ENCODE data around the gene SFTPB. TPM values are rescaled to one million over a fixed set of nuclear protein-coding genes. Genes with fewer than 3 reads are reported as not detected.

Gene SFTPB
- total and polyA plus RNA-seq, 5 donors from 2014 or later, result not detected

- H3K4me1 ChIP-seq (ENCODE audit: control insufficient read depth, insufficient read depth, low read length, poor library complexity, severe bottlenecking), result no peaks in the 10 kb centered on the region
- peaks cover 0 to 2% (median 0%) of the 10 kb centered on the region in 7 donors for H3K9me3 Mint-ChIP-seq
Measured at GRCh38 chr2:85656468-85656867, 11.5 kb downstream of the SFTPB start.

GRCh38 chr2:85655961-85656417 is 12.0 kb downstream of the SFTPB start:
- H3K27ac ChIP-seq (ENCODE audit: insufficient read depth, low read length, poor library complexity, severe bottlenecking), result no peak overlapping the region
- no peaks in the 10 kb centered on the region for H3K9me3 ChIP-seq (ENCODE audit: control insufficient read depth in 2 of 2, low read length in 2 of 2)
- Mint-ChIP-seq H3K36me3 (peaks cover 28% of the 10 kb centered on the region), H3K9me3 (peaks cover 0 to 2% (median 0%) of the 10 kb centered on the region in 7 donors), H3K4me3 (no peak overlapping the region), H3K4me1 (peaks cover 0 to 2% (median 0%) of the 10 kb centered on the region in 4 donors), H3K27me3 (no peaks in the 10 kb centered on the region), H3K27ac (peak overlapping the region; percentile 43 to 68 (median 56))
- H3K27me3 ChIP-seq (ENCODE audit: control insufficient read depth, insufficient read depth, low read length), result no peaks in the 10 kb centered on the region
- ATAC-seq (ENCODE audit: low read depth in 2 of 2) (no peak), DNase-seq (no peak)
- no peaks in the 10 kb centered on the region for H3K4me1 ChIP-seq (ENCODE audit: control insufficient read depth, insufficient read depth, low read length, poor library complexity, severe bottlenecking)
- peaks cover 32% of the 10 kb centered on the region for H3K36me3 ChIP-seq (ENCODE audit: control insufficient read depth, insufficient read depth, low read length)
- no peak overlapping the region for H3K4me3 ChIP-seq (ENCODE audit: low read depth, low read length)

More at GRCh38 chr2:85656468-85656867, 11.5 kb downstream of the SFTPB start:
- no peak overlapping the region for H3K4me3 ChIP-seq (ENCODE audit: low read depth, low read length)
- no peak for ATAC-seq (ENCODE audit: low read depth in 2 of 2)
- H3K4me3 Mint-ChIP-seq, result no peak overlapping the region
- no peaks in the 10 kb centered on the region for H3K9me3 ChIP-seq (ENCODE audit: control insufficient read depth in 2 of 2, low read length in 2 of 2)
- peaks cover 27% of the 10 kb centered on the region for H3K36me3 ChIP-seq (ENCODE audit: control insufficient read depth, insufficient read depth, low read length)
- no peak for DNase-seq
- H3K27ac Mint-ChIP-seq, result no peak overlapping the region
- H3K27me3 ChIP-seq (ENCODE audit: control insufficient read depth, insufficient read depth, low read length), result no peaks in the 10 kb centered on the region
- no peaks in the 10 kb centered on the region for H3K27me3 Mint-ChIP-seq
- H3K36me3 Mint-ChIP-seq, result peaks cover 28% of the 10 kb centered on the region
- no peak overlapping the region for H3K27ac ChIP-seq (ENCODE audit: insufficient read depth, low read length, poor library complexity, severe bottlenecking)
- H3K4me1 Mint-ChIP-seq, result peaks cover 0 to 2% (median 0%) of the 10 kb centered on the region in 4 donors

- Histone ChIP-seq H3K36me3 (ENCODE audit: control insufficient read depth, insufficient read depth, low read length) (peaks cover 47% of the 10 kb centered on the region), H3K27ac (ENCODE audit: insufficient read depth, low read length, poor library complexity, severe bottlenecking) (no peak overlapping the region), H3K27me3 (ENCODE audit: control insufficient read depth, insufficient read depth, low read length) (no peaks in the 10 kb centered on the region), H3K4me1 (ENCODE audit: control insufficient read depth, insufficient read depth, low read length, poor library complexity, severe bottlenecking) (no peaks in the 10 kb centered on the region), H3K9me3 (ENCODE audit: control insufficient read depth in 2 of 2, low read length in 2 of 2) (no peaks in the 10 kb centered on the region), H3K4me3 (ENCODE audit: low read depth, low read length) (no peak overlapping the region)
- DNase-seq (no peak), ATAC-seq (ENCODE audit: low read depth in 2 of 2) (no peak)
- H3K27ac Mint-ChIP-seq, result peak overlapping the region in 2 of 3 donors; percentile 26 to 46
- H3K36me3 Mint-ChIP-seq, result peaks cover 35% of the 10 kb centered on the region
- no peaks in the 10 kb centered on the region for H3K27me3 Mint-ChIP-seq
- H3K9me3 Mint-ChIP-seq, result peaks cover 0 to 2% (median 0%) of the 10 kb centered on the region in 7 donors
- peaks cover 0 to 2% (median 0%) of the 10 kb centered on the region in 4 donors for H3K4me1 Mint-ChIP-seq
- no peak overlapping the region for H3K4me3 Mint-ChIP-seq
Measured at GRCh38 chr2:85653996-85654395, 14.0 kb downstream of the SFTPB start.

- no peak overlapping the region for H3K4me3 ChIP-seq (ENCODE audit: low read depth, low read length)
- H3K9me3 Mint-ChIP-seq, result peaks cover 0 to 2% (median 0%) of the 10 kb centered on the region in 7 donors
- peaks cover 66% of the 10 kb centered on the region for H3K36me3 ChIP-seq (ENCODE audit: control insufficient read depth, insufficient read depth, low read length)
- no peaks in the 10 kb centered on the region for H3K9me3 ChIP-seq (ENCODE audit: control insufficient read depth in 2 of 2, low read length in 2 of 2)
- H3K27me3 ChIP-seq (ENCODE audit: control insufficient read depth, insufficient read depth, low read length), result no peaks in the 10 kb centered on the region
- H3K36me3 Mint-ChIP-seq, result peaks cover 38% of the 10 kb centered on the region
- H3K4me1 Mint-ChIP-seq, result peaks cover 0 to 3% (median 0%) of the 10 kb centered on the region in 4 donors
- no peak overlapping the region for H3K27ac ChIP-seq (ENCODE audit: insufficient read depth, low read length, poor library complexity, severe bottlenecking)
- DNase-seq, result no peak
- no peaks in the 10 kb centered on the region for H3K27me3 Mint-ChIP-seq
- H3K4me1 ChIP-seq (ENCODE audit: control insufficient read depth, insufficient read depth, low read length, poor library complexity, severe bottlenecking), result no peaks in the 10 kb centered on the region
- H3K4me3 Mint-ChIP-seq, result no peak overlapping the region
- no peak for ATAC-seq (ENCODE audit: low read depth in 2 of 2)
- H3K27ac Mint-ChIP-seq, result peak overlapping the region in 1 of 3 donors; percentile 48
Measured at GRCh38 chr2:85652056-85652455, 15.9 kb downstream of the SFTPB start.

- H3K27me3 ChIP-seq (ENCODE audit: control insufficient read depth, insufficient read depth, low read length), result no peaks in the 10 kb centered on the region
- Mint-ChIP-seq H3K27me3 (no peaks in the 10 kb centered on the region), H3K4me3 (no peak overlapping the region), H3K27ac (no peak overlapping the region), H3K9me3 (peaks cover 0 to 2% (median 0%) of the 10 kb centered on the region in 7 donors), H3K36me3 (peaks cover 41% of the 10 kb centered on the region), H3K4me1 (peaks cover 0 to 5% (median 3%) of the 10 kb centered on the region in 4 donors)
- no peak for DNase-seq
- H3K4me3 ChIP-seq (ENCODE audit: low read depth, low read length), result no peak overlapping the region
- no peak overlapping the region for H3K27ac ChIP-seq (ENCODE audit: insufficient read depth, low read length, poor library complexity, severe bottlenecking)
- no peaks in the 10 kb centered on the region for H3K4me1 ChIP-seq (ENCODE audit: control insufficient read depth, insufficient read depth, low read length, poor library complexity, severe bottlenecking)
- no peaks in the 10 kb centered on the region for H3K9me3 ChIP-seq (ENCODE audit: control insufficient read depth in 2 of 2, low read length in 2 of 2)
- peaks cover 72% of the 10 kb centered on the region for H3K36me3 ChIP-seq (ENCODE audit: control insufficient read depth, insufficient read depth, low read length)
- no peak for ATAC-seq (ENCODE audit: low read depth in 2 of 2)
Measured at GRCh38 chr2:85651097-85651496, 16.9 kb downstream of the SFTPB start.

GRCh38 chr2:85650456-85650855 is 17.5 kb downstream of the SFTPB start:
- H3K4me3 Mint-ChIP-seq, result no peak overlapping the region
- H3K36me3 Mint-ChIP-seq, result peaks cover 43% of the 10 kb centered on the region
- DNase-seq (no peak), ATAC-seq (ENCODE audit: low read depth in 2 of 2) (no peak)
- Histone ChIP-seq H3K4me1 (ENCODE audit: control insufficient read depth, insufficient read depth, low read length, poor library complexity, severe bottlenecking) (no peaks in the 10 kb centered on the region), H3K36me3 (ENCODE audit: control insufficient read depth, insufficient read depth, low read length) (peaks cover 78% of the 10 kb centered on the region), H3K4me3 (ENCODE audit: low read depth, low read length) (no peak overlapping the region), H3K9me3 (ENCODE audit: control insufficient read depth in 2 of 2, low read length in 2 of 2) (no peaks in the 10 kb centered on the region), H3K27me3 (ENCODE audit: control insufficient read depth, insufficient read depth, low read length) (no peaks in the 10 kb centered on the region), H3K27ac (ENCODE audit: insufficient read depth, low read length, poor library complexity, severe bottlenecking) (no peak overlapping the region)
- H3K27ac Mint-ChIP-seq, result no peak overlapping the region
- peaks cover 0 to 11% (median 6%) of the 10 kb centered on the region in 4 donors for H3K4me1 Mint-ChIP-seq
- no peaks in the 10 kb centered on the region for H3K27me3 Mint-ChIP-seq
- H3K9me3 Mint-ChIP-seq, result peaks cover 0 to 2% (median 0%) of the 10 kb centered on the region in 7 donors

- Histone ChIP-seq H3K27ac (ENCODE audit: insufficient read depth, low read length, poor library complexity, severe bottlenecking) (no peak overlapping the region), H3K4me3 (ENCODE audit: low read depth, low read length) (no peak overlapping the region), H3K36me3 (ENCODE audit: control insufficient read depth, insufficient read depth, low read length) (peaks cover 88% of the 10 kb centered on the region), H3K9me3 (ENCODE audit: control insufficient read depth in 2 of 2, low read length in 2 of 2) (no peaks in the 10 kb centered on the region), H3K27me3 (ENCODE audit: control insufficient read depth, insufficient read depth, low read length) (no peaks in the 10 kb centered on the region), H3K4me1 (ENCODE audit: control insufficient read depth, insufficient read depth, low read length, poor library complexity, severe bottlenecking) (no peaks in the 10 kb centered on the region)
- no peak for DNase-seq
- Mint-ChIP-seq H3K27ac (no peak overlapping the region), H3K36me3 (peaks cover 43% of the 10 kb centered on the region), H3K27me3 (no peaks in the 10 kb centered on the region), H3K4me1 (peaks cover 0 to 15% (median 6%) of the 10 kb centered on the region in 4 donors), H3K4me3 (no peak overlapping the region), H3K9me3 (peaks cover 0 to 2% (median 0%) of the 10 kb centered on the region in 7 donors)
- no peak for ATAC-seq (ENCODE audit: low read depth in 2 of 2)
Measured at GRCh38 chr2:85649201-85650190, 18.5 kb downstream of the SFTPB start.
